SK-N-MC (cell line): Measurements from ENCODE around the gene SLC9C1.

Experiments
- EZH2 ChIP-seq: fragments of 200-600 bp; sonication (generic); IDR thresholded peaks from one replicate; pipeline ENCODE4 v1.6.1; 2017; ENCODE audit warnings: antibody characterized with exemption
- POLR2AphosphoS5 ChIP-seq: IDR thresholded peaks from 2 replicates; pipeline ENCODE4 v1.6.1; 2012; ENCODE audit warnings: mild to moderate bottlenecking, low read depth, low read length, borderline replicate concordance

DNA sequence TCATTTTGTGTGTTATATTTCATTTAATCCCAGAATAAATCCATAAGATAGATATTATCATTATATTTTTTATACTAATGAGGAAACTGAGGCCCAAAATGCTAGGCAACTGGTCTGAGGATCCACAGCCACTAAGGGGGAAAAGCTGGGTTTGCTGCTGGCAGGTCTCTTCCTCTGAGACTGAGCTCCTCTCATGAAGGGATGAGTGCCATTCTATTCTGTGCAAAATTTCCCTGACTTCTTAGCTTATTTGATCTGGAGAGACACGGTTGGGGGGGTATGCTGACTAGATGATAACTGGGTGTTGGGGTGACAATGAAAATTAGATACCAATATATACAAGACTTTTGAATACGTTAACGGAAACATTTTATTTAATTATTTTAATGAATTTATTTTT, 162.9 kb downstream of the SLC9C1 start:
- TF ChIP-seq EZH2 = no peak
- no peak for TF ChIP-seq POLR2AphosphoS5
